NCI-H446 (cell line): ENCODE results near the gene HLCS.

ENCODE experiments used
- DNase-seq, 2 experiments: peaks; one replicate each; lab custom pipeline; 2025; lab: John Stamatoyannopoulos, UW

Gene HLCS

DNA sequence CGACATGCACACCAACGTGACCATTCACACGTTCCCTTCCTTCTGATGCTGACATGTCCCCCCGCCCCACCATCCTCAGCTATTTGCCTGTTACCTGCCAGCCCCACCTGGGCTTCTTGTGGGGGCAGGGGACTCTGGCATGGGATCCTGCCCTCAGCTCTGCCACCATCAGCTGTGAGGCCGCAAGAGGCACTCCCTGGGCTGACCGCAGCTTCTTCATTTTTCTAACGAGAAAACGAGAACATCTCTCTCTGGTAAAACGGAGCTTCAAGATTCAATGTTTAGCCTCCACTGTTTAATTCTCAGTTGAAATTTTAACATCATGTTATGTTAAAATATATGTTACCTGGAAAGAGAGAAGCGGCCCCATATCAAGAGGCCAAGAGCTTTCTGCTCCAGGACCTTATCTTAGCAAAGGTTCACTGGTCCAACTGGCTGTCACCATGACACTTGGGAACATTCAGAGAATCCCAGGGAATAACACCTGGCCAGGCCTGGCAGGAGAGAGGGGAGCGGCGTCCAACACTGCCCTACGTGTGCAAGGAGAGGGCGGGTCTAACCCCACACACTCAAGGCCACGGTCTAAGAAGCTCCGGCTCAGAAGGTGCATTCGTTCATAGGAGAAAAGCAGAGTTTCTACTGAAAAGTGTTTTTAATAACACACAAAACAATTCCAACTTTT, 51.3 kb downstream of the HLCS start:
- DNase-seq = no peak

DNA sequence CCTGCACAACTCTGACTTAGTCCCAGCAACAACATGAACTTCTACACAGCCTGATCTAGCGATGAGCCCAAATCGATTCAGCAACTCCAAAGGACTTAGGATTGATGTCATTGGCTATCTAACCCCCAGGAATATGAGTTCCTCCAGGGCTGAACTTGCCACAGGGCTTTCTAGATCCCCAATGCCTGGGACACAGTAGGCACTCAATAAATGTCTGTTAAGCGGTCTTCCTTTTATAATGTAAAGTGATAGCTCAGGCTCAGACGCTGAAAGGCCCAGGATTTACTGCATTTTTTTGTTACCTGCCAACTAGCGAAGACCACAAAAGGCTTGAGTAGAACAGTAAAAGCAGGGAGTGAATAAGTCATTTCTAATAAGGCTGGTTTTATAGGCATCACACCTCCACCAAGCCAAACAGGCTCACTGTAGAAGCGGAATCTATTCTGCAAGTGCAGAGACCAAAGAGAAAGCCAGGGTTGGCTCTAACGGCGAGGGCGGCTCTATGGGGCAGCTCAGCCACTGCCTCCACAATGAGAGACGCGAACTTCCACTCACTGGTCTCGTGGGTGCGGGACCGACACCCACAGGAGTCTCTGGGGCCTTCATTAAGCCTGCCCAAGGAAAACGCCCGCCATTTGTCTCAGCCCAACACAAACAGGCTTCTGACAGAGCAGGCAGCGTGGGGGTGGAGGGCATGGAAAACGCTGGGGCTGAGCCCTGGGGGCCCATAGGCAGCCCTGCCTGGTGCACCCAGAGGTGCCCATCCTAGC, 52.0 kb downstream of the HLCS start:
- no peak for DNase-seq

DNA sequence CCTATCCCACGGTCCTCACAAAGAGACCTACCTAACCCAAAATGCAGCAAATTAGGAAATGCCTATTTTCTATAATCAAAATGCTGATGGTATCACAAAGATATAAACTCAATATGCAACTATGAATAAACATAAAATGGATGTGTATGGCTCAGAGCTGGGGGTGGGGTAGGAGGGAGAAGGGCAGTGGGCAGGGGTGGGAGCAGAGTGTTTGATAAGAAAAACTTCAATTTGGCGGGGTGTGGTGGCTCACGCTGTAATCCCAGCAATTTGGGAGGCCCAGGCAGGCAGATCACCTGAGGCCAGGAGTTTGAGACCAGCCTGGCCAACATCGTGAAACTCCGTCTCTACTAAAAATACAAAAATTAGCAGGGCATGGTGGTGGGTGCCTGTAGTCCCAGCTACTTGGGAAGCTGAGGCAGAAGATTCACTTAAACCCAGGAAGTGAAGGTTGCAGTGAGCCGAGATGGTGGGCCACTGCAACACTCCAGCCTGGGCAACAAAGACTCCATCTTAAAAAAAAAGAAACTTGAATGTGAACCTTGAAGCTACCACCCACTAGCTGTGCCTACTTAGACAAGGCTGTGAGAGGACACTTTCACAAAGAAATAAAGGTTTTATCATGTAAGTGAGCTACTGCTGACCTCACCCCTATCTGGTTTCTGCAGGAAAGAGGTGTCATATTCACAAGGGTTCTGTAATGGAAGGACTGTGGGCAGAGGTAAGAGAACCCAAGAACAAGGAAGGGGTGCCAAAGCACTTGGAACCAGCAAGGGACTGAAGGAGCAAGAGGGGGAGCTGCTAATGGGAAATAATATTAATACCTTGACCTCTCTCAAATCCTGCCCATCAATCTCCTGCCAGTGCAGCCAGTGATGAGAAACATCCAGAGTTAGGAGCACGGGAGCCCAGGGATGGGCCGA, 53.0 kb downstream of the HLCS start:
- no peak for DNase-seq

DNA sequence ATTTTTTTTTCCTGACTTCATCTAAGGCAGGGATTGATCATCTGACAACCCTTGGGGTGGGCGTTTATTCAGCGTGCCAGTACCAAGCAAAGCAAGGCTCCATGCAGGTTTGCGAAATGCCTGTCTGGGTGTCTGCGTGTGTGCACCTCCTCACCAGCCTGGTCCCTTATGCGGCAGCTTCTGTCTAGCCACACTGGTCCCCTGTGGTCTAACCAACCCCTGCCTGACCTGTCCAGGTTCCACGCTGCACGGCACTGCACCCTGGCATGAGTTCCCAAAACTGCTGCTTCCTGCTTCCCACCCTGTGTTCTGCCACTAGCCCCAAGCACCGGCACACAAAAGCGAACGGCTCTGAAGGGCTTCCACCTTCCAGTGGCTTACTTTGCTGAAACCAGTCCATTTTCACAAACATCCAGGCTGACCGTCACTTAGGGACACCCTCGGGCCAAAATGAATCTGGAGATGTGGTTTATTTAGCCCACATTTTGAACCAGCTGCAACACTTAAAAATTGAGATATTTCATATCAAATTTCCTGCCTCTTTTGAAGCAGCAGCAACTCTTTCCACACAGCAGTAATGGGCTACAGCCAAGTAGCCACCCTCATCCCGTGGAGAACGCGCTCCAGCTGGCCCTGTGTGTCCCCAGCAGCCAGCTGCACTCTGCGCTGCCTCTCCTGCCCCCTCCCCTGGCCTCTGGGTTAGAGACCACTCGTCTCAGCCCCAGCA, 55.7 kb downstream of the HLCS start:
- no peak for DNase-seq

DNA sequence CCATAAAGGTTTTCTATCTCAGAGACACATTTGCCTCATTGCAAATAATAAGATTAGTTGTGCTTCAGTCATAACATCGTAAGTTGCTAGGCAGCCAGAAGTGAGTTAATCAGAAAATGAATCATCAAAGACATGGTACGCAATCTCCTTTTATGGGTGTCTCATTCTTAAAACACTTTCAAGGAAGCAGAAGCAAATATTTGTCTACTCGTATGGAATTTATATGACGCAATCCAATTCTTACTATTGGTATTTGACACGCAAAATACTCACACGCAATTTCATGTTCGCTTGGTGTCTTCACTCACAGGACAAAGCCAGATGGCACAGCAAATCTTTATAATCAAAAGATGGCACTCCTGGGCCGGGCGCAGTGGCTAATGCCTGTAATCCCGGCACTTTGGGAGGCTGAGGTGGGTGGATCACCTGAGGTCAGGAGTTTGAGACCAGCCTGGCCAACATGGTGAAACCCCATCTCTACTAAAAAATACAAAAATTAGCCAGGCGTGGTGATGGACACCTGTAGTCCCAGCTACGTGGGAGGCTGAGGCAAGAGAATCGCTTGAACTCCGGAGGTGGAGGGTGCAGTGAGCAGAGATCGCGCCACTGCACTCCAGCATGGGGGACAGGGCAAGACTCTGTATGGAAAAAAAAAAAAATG, 56.4 kb downstream of the HLCS start:
- peak in 1 of 2 experiments; percentile 3 for DNase-seq

DNA sequence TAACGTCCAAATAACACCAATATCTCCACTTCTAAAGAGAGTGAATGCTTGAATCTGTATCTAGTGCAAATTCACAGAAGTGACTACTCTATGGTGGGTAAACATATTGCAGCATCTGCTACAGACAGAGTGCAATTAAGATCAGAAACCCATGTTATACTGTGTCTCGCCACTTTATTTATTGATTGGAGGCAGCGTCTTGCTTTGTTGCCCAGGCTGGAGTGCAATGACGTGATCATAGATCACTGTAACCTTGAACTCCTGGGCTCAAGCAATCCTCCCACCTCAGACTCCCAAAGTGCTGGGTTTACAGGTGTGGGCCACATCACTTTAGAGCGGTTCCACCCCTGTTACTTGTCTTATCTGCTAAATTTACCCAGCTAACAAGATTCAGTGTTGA, 57.0 kb downstream of the HLCS start:
- DNase-seq = no peak

DNA sequence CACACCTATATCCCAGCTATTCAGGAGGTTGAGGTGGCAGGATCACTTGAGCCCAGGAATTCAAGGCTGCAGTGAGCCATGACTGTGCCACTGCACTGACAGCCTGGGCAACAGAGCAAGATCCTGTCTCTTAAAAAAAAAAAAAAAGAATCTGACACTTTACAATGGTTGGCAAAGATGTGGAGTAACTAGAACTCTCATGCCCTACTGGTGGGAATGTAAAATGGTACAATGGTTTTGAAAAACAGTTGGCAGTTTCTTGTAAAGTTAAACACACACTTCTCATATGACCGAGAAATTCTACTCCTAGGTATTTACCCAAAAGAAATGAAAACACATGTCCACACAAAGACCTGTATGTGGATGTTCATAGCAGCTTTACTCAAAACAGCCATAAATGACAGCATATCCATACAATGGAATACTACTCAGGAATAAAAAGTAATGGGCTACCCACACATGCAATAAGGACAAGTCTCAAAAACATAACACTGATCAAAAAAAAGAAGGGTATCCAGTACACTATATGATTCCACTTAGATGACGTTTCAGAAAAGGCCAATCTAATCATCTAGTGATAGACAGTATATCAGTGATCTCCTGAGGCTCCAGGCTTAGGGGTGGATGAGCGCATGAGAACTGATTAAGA, 58.1 kb downstream of the HLCS start:
- no peak for DNase-seq

DNA sequence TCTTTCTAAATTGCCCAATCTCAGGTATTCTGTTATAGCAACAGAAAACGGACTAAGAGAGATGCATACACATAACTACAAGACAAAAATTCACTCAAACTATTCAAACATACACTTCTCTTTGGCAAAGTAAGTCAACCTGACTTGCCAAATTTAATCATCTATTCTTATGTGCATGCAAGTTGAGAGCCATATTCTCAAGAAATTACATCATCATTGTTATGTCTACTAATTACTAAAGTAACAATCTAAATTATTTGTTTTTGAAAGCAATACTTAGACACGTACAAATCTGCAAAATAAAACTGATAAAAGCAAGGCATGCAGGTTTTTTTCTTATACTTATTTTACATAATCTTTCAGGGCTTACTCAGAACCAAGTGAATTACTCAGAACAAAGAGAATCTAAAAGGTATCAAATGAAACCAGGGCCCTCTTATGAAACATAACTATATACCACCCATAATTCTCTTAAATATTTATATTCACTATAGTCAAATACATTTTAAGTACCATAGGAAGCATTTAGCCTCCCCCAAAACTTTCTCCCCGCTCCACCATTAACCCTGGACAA, 62.3 kb downstream of the HLCS start:
- no peak for DNase-seq

DNA sequence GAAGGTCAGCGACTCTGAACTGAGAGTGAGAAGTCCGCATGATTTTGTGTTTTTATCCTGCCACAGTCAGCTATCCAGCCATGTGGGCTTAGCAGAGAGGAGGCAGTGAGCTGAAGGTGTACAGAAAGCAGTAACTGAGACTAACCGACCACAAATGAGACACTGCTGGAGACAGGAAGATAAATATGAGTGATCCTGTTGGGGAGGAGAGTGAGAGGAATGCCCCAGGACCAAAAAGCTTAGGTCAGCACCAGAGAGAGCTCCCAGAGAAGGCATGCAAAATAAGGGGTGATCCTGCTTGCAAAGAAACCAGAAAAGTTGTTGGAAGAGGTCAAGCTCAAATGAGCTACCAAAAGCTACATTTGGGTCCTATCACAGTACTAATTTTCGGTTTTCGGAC, 63.7 kb downstream of the HLCS start:
- DNase-seq = no peak

DNA sequence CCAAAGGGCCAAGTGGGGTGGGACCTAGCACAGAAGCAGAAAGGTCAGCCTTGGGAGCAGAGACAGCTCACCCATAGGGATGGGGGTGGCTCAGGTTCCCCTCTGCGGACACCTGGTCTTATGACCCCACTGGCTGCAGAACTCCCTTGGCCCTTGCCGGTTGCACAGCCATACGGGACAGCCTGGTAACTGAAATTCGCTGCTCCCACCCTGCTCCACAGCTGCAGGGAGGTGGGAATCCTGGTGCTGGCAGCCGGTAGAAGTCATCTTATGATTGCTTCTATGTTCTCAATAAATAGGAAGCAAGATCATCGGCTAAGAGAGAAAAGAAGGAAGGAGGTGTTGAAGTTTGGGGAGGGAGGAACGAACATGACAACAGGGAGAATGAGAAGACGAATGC, 64.1 kb downstream of the HLCS start:
- no peak for DNase-seq

DNA sequence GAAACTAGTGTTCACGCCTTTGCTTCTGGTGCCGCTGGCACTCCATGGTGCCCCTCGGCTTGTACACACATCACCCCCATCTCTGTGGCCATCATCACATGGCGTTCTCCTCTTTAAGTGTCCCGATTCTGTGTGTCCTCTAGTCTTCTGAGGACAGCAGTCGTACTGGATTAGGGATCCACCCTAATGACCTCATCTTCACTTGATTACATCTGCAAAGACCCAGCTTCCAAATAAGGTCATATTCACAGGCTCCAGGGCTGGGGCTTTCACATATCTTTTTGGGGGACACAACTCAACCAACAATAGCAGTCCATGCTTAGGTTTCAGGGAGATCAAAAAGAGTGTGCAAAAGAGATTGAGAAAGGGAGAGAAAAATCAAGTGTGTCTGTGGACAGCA, 64.9 kb downstream of the HLCS start:
- no peak for DNase-seq

DNA sequence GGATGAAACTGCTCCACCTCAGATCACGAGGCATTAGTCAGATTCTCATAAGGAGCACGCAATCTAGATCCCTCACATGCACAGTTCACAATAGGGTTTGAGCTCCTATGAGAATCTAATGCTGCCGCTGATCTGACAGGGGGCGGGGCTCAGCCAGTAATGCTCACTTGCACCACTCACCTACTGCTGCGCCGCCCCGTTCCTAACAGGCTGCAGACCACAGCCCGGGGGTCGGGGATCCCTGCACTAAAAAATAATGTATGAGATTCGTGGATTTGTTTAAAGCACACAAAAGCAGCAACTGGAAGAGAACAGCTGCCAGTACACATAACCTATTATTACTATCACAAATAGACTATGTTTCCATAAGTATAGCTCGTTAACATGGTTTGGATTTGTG, 72.9 kb downstream of the HLCS start:
- DNase-seq = no peak

DNA sequence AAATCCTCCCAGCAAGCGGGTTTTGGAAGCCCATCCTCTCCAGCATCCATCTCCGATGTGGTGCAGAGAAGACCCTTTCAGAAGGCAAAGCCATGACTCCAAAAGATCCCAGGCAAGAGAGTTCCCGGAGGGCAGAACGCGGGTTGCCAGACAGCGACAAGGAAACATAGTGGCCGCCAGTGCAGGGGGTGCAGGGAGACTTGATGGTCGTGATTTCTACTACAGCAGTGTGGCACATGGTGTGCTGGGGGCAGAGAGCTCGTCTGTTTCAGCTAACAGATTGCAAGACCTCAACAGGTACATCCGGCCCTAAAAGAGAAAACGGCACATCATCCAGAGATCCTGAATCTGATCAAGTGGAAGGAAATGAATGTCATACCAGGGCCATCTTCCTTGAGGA, 74.3 kb downstream of the HLCS start:
- DNase-seq = no peak

DNA sequence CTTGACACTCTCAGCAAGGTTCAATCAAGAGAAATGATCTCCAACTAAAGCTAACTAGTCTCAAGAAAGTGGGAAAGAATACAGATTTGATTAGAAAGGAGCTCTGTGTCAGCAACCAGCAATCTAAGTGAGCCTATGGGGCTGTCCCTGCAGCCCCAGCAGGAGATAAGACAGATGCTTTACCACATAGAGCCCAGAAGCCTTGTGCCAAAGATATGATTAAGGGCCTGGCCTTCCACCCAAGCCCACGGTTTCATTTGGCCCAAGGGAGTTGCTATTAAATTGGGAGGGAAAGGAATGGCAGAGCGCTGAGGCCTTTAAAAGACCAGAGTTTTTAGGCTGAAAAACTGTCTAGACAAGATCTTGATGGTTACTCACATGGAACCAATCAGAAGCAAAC, 74.8 kb downstream of the HLCS start:
- peak in 1 of 2 experiments; percentile 18 for DNase-seq

DNA sequence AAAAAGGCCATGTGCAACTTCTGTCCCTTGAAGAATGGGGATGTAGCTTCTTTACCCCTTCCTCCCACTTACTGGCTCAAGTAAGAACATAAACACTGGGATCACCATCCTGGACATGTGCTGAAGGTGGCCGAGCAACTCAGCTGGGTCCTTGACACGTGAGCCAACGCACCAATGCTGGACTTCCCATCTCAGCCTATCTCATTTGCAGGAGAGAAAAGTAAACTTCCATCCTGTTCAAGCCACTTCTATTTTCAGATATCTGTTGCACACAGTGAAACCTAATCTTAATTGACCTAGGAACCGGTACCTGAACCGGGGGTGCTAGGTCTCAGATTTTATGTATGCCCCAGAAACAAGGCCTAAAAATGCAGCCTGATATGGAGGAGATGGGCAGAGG, 75.3 kb downstream of the HLCS start:
- DNase-seq = no peak

DNA sequence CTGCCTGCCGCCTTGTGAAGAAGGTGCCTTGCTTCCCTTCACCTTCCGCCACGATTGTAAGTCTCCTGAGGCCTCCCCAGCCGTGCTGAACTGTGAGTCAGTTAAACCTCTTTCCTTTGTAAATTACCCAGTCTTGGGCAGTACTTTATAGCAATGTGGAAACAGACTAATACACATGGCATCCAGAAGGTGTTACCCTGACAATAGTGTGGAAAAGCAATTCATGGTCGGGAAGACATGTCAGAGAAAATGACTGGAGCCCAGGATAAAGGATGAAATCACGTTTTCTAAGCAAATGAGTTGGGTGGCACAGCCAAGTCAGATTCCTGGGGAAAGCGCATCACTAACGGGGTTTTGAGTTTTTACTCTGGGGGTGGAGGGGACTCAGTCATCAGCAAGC, 76.4 kb downstream of the HLCS start:
- no peak for DNase-seq

DNA sequence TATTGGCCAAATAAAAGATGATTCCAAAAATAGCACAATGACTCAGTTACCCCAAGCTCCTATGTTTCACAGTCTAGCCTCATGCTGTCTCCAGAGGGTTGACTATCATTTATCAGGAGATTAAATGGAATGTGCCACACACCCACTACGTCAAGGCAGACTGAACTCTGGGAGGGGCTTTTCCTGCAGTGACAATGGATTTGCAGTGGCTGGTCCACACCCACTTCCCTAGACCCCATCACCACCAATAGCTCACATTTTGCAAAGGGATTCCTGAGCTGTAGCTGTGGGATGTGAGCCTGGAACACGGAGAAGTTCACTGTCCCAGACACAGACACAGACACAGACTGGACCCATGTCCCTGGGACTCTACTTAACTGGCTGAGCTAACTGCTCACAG, 77.1 kb downstream of the HLCS start:
- no peak for DNase-seq

DNA sequence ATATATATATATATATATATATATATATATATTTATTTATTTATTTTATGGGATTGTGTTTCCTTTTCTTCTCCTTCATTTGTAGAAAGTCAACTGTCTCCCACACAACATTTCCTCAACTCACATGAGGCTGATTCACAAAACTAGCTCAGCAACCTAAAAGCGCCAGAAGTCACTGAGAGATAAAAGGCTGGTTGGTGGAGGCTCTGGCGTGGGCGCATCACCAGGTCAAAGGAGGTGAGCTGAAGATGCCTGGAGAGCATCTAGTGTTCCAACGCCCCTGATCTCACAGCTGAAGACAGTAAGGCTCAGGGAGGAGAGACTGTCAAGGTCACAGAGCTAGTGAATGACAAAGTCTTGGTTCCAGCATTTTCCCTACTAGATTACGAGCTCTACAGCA, 78.0 kb downstream of the HLCS start:
- DNase-seq = no peak

DNA sequence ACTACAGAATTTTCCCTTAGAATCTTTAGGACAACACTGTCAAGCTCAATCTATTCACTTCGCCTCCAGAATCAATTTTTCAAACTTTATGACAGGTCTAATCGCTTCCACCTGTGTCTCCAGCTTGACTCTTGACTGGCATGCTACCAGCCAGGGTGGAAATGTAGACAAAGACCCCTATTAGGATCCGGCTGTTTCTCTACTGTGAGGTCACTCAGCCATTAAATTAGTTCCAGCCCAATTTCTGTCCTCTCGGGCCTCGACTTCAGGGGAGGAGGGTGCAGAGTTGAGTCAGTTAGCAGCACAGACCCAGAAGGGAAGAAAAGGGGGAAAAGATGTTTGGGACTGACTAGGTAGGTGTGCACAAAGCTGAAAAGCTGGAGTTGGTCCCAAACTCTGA, 78.5 kb downstream of the HLCS start:
- DNase-seq = peak; percentile 44 to 70
